ENCODE data around the gene BICRAL.

- TF ChIP-seq POLR2A (IDR thresholded peaks at IDR 0.05): no peak
- TF ChIP-seq CTCF (IDR thresholded peaks at IDR 0.05): no peak
Observed at GRCh38 chr6:42820512-42821340, 38.9 kb downstream of the BICRAL start.

Measured in prostate gland (tissue), 2 donors.